SK-N-SH (cell line): ENCODE measurements around the gene USP17L18.
"Not testable (repeated sequence)": the region's sequence is repeated elsewhere in the genome, so short reads cannot be mapped to it uniquely, and the experiment has no call there.

Experiments used
- CHD2 ChIP-seq: fragments of 150-350 bp; IDR thresholded peaks from 2 replicates; pipeline ENCODE4 v1.6.1; 2018; ENCODE audit warnings: low read length; ENCODE audit not compliant: partially characterized antibody
- CTCF ChIP-seq: fragments of 200-600 bp; sonication (generic); IDR thresholded peaks from 2 replicates; pipeline ENCODE4 v1.6.1; 2017; ENCODE audit warnings: antibody characterized with exemption, mild to moderate bottlenecking, moderate library complexity
- ELF1 ChIP-seq: IDR thresholded peaks from 2 replicates; pipeline ENCODE4 v1.4.0; 2012
- EZH2phosphoT487 ChIP-seq: fragments of 200-600 bp; sonication (generic); IDR thresholded peaks from 2 replicates; pipeline ENCODE4 v1.6.1; 2017; ENCODE audit warnings: low read depth, mixed run types, mild to moderate bottlenecking, antibody characterized with exemption, moderate library complexity, borderline replicate concordance
- FOXJ3 ChIP-seq: sonication (generic); formaldehyde crosslinking; IDR thresholded peaks from 2 replicates; pipeline ENCODE4 v1.5.1; 2020; ENCODE audit warnings: mild to moderate bottlenecking, missing genetic modification reagents
- GABPA ChIP-seq: IDR thresholded peaks from 2 replicates; pipeline ENCODE4 v1.4.0; 2012; ENCODE audit warnings: low read depth, mild to moderate bottlenecking
- MXI1 ChIP-seq: IDR thresholded peaks from 2 replicates; pipeline ENCODE4 v1.6.1; 2012; ENCODE audit warnings: mild to moderate bottlenecking, low read depth, low read length, improper control_type of control experiment
- POLR2AphosphoS5 ChIP-seq: IDR thresholded peaks from 2 replicates; pipeline ENCODE4 v1.6.1; 2012; ENCODE audit warnings: low read depth, low read length
- RAD21 ChIP-seq: IDR thresholded peaks from 2 replicates; pipeline ENCODE4 v1.6.1; 2012; ENCODE audit warnings: mild to moderate bottlenecking, low read length
- RCOR1 ChIP-seq: fragments of 150-350 bp; IDR thresholded peaks from 2 replicates; pipeline ENCODE4 v1.6.1; 2017; ENCODE audit warnings: antibody characterized with exemption, low read length
- REST ChIP-seq: IDR thresholded peaks from 2 replicates; pipeline ENCODE4 v1.6.1; 2012; ENCODE audit warnings: mild to moderate bottlenecking, low read depth, low read length, moderate library complexity
- RXRA ChIP-seq: IDR thresholded peaks from 2 replicates; pipeline ENCODE4 v1.4.0; 2012; ENCODE audit warnings: low read depth, mild to moderate bottlenecking, borderline replicate concordance
- TCF12 ChIP-seq: IDR thresholded peaks from 2 replicates; pipeline ENCODE4 v1.4.0; 2012
- USF1 ChIP-seq: IDR thresholded peaks from 2 replicates; pipeline ENCODE4 v1.4.0; 2012; ENCODE audit warnings: low read depth, borderline replicate concordance

GRCh38 chr4:9243579-9243978 is 4.9 kb upstream of the USP17L18 start, which contains the start of gene USP17L17:
- TF ChIP-seq FOXJ3 (CRISPR knock-in tag); RAD21; CTCF; REST; CHD2; RXRA; USF1; RCOR1; EZH2phosphoT487; GABPA; POLR2AphosphoS5; ELF1; MXI1; TCF12: not testable (repeated sequence)
